ENCODE measurements around the gene ZFHX3. TPM values are rescaled to one million over a fixed set of nuclear protein-coding genes. Genes with fewer than 3 reads are reported as not detected.

Gene ZFHX3
- total RNA-seq, 1 experiment from 2014 or later, result 1.5 TPM

DNA sequence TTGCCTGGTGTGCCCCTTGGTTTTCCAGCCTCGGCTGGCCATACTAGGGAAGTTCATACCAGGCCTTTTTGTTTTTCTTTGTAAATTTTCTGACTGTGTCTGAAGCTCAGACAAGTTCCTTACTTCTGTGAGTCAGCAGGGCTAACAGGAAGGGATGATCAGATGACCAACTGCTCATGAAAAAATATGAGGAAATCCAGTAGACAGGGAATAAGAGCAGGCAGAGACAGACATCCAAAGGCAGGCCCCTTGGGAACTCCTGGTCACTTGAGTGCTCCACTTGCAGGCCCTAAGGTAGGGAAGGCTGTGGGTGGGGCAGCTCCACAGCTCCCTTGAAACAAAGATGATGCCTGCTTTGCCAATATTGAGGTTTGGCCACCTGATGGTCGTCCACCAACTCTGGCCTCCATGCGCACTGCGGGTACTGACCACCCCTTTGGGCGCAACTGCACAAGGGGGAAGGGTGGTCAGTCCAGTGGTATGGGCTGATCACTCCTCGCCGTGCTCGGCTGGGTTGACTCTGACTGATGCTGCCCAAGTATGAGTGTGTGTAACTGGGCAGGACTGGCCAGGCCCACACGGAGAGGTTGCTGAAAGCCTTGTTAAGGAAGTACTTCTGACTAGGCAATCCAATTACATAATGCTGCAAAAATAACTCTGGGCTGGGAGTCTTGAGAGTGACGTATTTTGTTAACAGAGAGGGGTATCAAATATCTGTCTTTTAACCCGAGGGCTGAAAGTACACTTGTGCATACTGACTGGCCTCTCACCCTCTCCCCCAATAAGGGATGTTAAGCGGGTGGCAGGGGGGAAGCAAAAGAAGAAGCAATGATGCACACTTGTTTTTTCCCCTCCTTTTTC lies 20.8 kb upstream of the ZFHX3 start:
- TF ChIP-seq, protein P1, sequence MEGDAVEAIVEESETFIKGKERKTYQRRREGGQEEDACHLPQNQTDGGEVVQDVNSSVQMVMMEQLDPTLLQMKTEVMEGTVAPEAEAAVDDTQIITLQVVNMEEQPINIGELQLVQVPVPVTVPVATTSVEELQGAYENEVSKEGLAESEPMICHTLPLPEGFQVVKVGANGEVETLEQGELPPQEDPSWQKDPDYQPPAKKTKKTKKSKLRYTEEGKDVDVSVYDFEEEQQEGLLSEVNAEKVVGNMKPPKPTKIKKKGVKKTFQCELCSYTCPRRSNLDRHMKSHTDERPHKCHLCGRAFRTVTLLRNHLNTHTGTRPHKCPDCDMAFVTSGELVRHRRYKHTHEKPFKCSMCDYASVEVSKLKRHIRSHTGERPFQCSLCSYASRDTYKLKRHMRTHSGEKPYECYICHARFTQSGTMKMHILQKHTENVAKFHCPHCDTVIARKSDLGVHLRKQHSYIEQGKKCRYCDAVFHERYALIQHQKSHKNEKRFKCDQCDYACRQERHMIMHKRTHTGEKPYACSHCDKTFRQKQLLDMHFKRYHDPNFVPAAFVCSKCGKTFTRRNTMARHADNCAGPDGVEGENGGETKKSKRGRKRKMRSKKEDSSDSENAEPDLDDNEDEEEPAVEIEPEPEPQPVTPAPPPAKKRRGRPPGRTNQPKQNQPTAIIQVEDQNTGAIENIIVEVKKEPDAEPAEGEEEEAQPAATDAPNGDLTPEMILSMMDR (conservative IDR thresholded peaks at IDR 0.05), result no peak
- no peak overlapping the region; a peak in 1 of 5 replicates for H3K4me3 Mint-ChIP-seq
- no peak overlapping the region for H3T11ph ChIP-seq (ENCODE audit: low read length)
- no peak overlapping the region for H2AK5ac ChIP-seq (ENCODE audit: insufficient read length, low read length)
- no peak overlapping the region for H3K27ac ChIP-seq (ENCODE audit: insufficient read length, low read depth, low read length)
- H4K5ac ChIP-seq (ENCODE audit: insufficient read length, low read depth, low read length), result no peak overlapping the region
- no peak overlapping the region; the same call in 1 of the 2 replicates for H3K14ac ChIP-seq (ENCODE audit: insufficient read depth, low read length)
- H3K4me1 Mint-ChIP-seq, result peaks cover 30 to 53% of the 10 kb centered on the region in 2 experiments
- no peak overlapping the region for H3K23ac ChIP-seq (ENCODE audit: insufficient read length, low read depth, low read length)
- H3K4me1 ChIP-seq (ENCODE audit: insufficient read depth, low read length), result peaks cover 2% of the 10 kb centered on the region; the same call in 1 of the 2 replicates
- H2BK5ac ChIP-seq (ENCODE audit: insufficient read length, low read length), result no peak overlapping the region
- H4K20me1 ChIP-seq (ENCODE audit: control insufficient read depth, insufficient read depth, insufficient read length), result peaks cover 2% of the 10 kb centered on the region
- peaks cover 16% of the 10 kb centered on the region for H3K23me2 ChIP-seq (ENCODE audit: insufficient read length, low read depth, low read length, poor library complexity, severe bottlenecking)
- no peak overlapping the region for H3K18ac ChIP-seq (ENCODE audit: insufficient read length, low read depth, low read length)
- H4K91ac ChIP-seq (ENCODE audit: insufficient read length, low read depth, low read length), result no peak overlapping the region
- H3K27ac Mint-ChIP-seq, result no peak overlapping the region
- H3K36me3 Mint-ChIP-seq (ENCODE audit: insufficient read depth in 1 of 3, low read depth in 3 of 3), result peaks cover 0 to 2% (median 0%) of the 10 kb centered on the region in 3 experiments; a peak in 2 of 7 replicates
- H3K56ac ChIP-seq (ENCODE audit: insufficient read length, low read depth, low read length), result no peak overlapping the region
- H2BK12ac ChIP-seq (ENCODE audit: insufficient read length, low read depth, low read length), result no peak overlapping the region
- no peak overlapping the region for H2BK20ac ChIP-seq (ENCODE audit: low read depth, low read length, poor library complexity, severe bottlenecking)
- H3K79me2 ChIP-seq (ENCODE audit: insufficient read depth, low read length), result no peaks in the 10 kb centered on the region
- H3K79me1 ChIP-seq (ENCODE audit: insufficient read depth, low read depth, low read length, poor library complexity, severe bottlenecking), result no peaks in the 10 kb centered on the region
- no peak overlapping the region for H3K4ac ChIP-seq (ENCODE audit: low read depth, low read length)
- peaks cover 0 to 4% of the 10 kb centered on the region in 2 experiments; a peak in 1 of 5 replicates for H3K9me3 Mint-ChIP-seq
- DNase-seq, result no peak
- peaks cover 99% of the 10 kb centered on the region for H3K27me3 Mint-ChIP-seq (ENCODE audit: low read depth)
- H4K8ac ChIP-seq (replicated peaks; ENCODE audit: insufficient read length, low read depth, low read length), result no peak overlapping the region
- H3K27me3 ChIP-seq (ENCODE audit: insufficient read depth, low read length), result peaks cover 64% of the 10 kb centered on the region
- H3K9ac ChIP-seq (ENCODE audit: extremely low read depth, insufficient read length, low read length), result no peak overlapping the region
- WGBS (ENCODE audit: extremely low coverage, insufficient read length, low lambda C conversion rate), result no CpG with 5 or more reads among the region's 12 CpGs
- H2AFZ ChIP-seq (ENCODE audit: low read length), result no peak overlapping the region
- H3K4me2 ChIP-seq (ENCODE audit: insufficient read depth, insufficient read length, low read length), result no peak overlapping the region
- no peak overlapping the region for H2BK120ac ChIP-seq (ENCODE audit: low read depth, low read length, poor library complexity, severe bottlenecking)
- H2BK15ac ChIP-seq (ENCODE audit: low read depth, low read length), result no peak overlapping the region
- no peaks in the 10 kb centered on the region for H3K9me3 ChIP-seq (ENCODE audit: control insufficient read depth, low read depth, low read length)

Data from H9 (cell line).